DMS79 (cell line): ENCODE data around the gene DLG2.

Experiments used
- DNase-seq: peaks from one replicate; lab custom pipeline; 2025; lab: John Stamatoyannopoulos, UW

The DLG2 gene

GRCh38 chr11:83720675-83721074 is 1906.5 kb downstream of the DLG2 start:
- DNase-seq, result no peak

GRCh38 chr11:83717537-83717936 is 1909.6 kb downstream of the DLG2 start:
- no peak for DNase-seq

GRCh38 chr11:83715927-83716535 is 1911.1 kb downstream of the DLG2 start:
- DNase-seq, result no peak

- DNase-seq, result no peak
Measured at GRCh38 chr11:83713708-83714107, 1913.4 kb downstream of the DLG2 start.

DNA sequence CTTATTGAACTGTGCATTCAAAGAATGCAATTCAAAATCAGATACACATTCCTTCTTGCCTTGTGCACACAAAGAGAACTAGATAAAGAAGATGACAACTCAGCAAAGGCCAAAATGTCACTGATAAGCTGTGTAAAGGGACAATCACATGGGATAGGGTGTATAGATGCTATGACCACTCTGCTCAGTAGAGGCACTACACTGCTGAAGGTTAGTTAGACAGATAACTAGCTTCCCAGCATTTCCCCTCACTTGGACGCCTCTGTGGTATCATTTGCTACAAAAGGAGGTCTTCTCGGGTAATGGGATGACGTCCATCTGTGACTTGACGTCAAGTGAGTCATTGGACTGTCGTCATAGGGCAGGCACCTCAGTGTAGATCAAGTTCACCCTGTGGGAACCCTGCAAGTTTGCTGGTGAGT is 1916.0 kb downstream of the DLG2 start:
- no peak for DNase-seq

DNA sequence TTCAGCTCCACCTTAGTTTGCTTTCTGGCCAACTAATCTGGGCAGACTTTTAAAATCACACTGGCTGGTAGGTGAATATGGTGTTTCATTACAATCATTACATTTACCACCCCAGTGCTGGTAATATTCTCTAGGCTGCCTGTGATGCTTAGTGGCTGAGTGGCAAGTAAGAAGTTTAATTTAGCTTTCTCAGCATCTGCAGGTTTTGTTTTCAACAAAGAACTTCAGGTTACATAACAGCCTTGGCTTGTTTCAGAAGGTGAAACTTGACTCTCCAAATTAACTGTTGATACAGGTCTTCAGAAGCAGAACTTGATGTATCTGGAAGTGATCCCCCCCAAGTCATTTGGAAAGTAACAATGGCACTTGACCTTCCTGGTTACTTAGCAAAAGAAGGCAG is 1917.7 kb downstream of the DLG2 start:
- no peak for DNase-seq

- no peak for DNase-seq
Measured at GRCh38 chr11:83706566-83706965, 1920.6 kb downstream of the DLG2 start.

- no peak for DNase-seq
Measured at GRCh38 chr11:83702796-83703195, 1924.3 kb downstream of the DLG2 start.

GRCh38 chr11:83697518-83697917 is 1929.6 kb downstream of the DLG2 start:
- no peak for DNase-seq

GRCh38 chr11:83695046-83695445 is 1932.1 kb downstream of the DLG2 start:
- no peak for DNase-seq

- no peak for DNase-seq
Measured at GRCh38 chr11:83694191-83694910, 1932.8 kb downstream of the DLG2 start.

DNA sequence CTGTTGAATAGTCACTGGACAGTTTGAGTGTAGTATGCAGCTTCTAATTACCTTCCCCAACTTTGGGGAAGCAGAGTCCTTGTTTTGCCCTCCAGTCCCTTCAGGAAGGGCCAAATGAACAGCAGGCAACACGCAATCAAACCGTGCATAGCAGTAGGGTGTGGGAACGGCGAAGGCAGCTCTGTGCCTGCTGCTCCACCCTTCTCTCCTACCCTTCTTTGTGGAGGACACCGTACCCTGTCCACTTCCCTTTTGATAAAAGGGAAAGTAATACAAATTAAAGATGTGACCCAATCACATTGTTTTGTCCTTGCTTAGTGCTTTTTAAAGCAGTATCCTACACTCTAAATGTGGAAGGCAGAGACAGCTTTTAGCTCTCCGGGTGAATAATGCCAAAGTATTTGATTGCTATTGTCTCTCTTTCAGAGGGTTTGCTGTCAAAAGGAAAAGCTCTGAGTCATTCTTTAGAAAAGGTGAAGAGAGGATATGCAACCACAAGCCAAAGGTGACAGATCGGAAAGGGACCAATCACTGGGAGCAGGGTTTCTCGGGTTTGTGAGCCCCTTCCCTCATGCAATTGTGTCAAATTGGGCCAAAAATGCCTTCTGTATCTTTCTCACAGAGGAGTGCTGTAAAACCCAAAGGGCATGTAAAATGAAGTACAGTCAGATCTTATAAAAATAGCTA is 1933.7 kb downstream of the DLG2 start:
- no peak for DNase-seq

DNA sequence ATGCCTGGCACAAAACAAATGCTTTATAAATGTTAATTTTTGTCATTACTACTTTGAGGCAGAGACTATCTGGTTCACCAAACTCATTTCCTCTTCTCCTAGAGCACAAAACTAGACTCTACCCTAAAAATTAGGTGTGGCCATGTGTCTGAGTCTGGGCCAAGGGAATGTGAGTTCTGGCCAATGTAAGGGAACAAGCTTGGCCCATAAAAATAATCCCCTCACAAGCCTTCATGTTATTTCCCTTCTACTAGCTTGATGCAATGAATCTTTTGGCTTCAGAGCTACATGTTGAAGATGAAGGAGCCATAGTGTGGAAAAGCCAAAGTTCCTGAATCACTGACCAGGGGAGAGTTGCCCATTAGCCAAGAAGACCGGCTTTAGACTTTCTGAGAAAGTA is 1934.5 kb downstream of the DLG2 start:
- DNase-seq, result no peak

GRCh38 chr11:83691451-83691950 is 1935.6 kb downstream of the DLG2 start:
- DNase-seq, result no peak

DNA sequence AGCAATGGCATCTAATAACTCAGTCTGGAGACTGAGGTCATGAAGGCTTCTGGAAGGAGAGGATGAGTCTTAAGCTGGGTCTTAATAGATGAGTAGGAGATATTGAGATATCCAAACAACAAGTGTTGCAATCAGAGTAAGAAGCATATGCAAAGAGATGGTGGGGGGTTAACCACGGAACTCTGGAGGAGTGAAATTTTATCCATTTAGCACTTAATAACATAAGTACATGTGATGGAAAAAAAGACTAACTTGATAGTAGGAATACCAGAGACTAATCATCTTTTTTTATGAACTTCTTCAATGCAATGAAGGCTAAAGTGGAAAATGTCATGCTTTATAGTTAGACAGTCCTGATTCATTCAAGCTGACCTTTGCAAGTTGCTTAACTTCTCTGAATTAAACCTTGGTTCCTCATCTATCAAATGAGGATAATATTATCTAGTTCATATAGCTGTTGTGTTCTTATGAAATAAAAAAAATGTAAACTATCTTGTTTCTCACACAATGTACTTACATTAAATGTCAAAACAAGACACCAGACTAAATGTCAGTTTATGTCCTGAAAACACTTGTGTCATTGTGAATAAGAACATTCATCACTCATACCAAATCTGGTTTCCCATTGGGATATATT is 1937.9 kb downstream of the DLG2 start:
- no peak for DNase-seq

DNA sequence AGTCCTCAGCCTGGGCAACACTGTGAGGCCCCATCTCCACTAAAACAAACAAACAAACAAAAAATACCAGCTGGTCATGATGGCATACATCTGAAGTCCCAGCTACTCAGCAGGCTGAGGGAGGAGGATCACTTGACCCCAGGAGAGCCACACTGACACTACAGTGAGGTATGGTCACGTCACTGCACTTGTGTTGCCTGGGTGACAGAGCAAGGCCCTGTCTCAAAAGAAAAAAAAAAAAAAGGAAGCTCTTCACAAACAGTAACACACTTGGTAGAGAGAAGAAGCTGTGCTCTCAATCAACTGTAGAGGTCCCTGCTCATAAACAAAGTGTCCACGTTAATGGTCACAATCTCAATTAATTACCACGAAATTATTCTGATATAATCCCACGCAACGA is 1939.4 kb downstream of the DLG2 start:
- DNase-seq, result no peak

DNA sequence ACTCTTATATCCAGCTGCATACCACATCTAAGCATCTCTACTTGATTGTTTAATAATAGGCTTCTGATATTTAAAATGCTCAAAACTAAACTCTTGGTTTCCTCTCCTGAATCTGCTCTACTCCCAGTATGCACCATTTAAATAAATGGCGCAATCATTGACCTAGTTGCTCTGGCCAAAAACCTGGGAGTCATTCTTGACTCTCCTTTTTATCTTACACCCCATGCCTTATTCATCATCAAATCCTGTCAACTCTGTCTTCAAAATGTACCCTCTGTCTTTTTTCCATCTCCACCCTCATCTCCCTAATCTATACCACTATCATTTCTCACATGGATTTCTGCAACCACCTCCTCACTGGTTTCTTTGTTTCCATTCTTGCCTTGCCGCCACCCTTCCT is 1941.4 kb downstream of the DLG2 start:
- no peak for DNase-seq

- no peak for DNase-seq
Measured at GRCh38 chr11:83684071-83684470, 1943.1 kb downstream of the DLG2 start.

GRCh38 chr11:83682611-83682973 is 1944.6 kb downstream of the DLG2 start:
- no peak for DNase-seq

- no peak for DNase-seq
Measured at GRCh38 chr11:83681906-83682610, 1945.1 kb downstream of the DLG2 start.

DNA sequence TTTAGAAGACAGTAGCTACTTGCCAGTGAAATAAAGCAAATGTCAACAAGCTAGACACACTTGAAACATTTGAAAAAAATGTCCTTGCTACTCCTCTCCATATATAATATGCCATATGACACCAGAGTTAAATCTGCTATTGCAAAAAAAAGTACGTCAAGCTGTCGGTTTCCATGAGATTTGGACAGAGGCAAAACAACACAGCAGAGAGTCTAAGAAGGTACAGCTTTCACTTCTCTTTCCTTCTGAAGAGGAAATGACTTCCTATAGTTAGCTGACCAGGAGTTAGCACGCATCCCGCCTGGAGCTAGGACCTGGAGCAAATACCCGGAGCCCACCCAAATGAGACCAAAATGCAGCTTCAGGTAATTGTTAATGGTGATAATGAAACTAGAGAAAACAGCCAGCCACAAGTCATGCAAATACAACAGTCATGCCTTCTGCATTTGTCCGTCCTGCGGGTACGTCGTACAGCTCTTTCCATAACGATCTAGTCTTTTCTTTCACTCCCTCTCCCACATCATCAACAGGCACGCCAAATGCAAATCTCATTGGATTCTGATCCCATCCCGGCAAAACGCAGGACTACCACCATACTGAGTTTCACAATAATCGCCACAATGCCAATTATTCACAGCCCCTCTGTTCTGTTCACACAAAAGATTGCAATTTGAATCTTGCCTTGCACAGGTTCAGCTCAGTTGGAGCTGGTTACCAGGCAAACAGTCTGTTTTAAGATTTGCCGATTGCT is 1945.9 kb downstream of the DLG2 start:
- no peak for DNase-seq
